Measurements from ENCODE around the gene TRPM2. TPM values are rescaled to one million over a fixed set of nuclear protein-coding genes. Genes with fewer than 3 reads are reported as not detected.
"Not testable (repeated sequence)": the region's sequence is repeated elsewhere in the genome, so short reads cannot be mapped to it uniquely, and the experiment has no call there.

TRPM2 gene
- total and polyA plus RNA-seq, 5 donors from 2014 or later = 0.38 to 3.1 (median 1.1) TPM

DNA sequence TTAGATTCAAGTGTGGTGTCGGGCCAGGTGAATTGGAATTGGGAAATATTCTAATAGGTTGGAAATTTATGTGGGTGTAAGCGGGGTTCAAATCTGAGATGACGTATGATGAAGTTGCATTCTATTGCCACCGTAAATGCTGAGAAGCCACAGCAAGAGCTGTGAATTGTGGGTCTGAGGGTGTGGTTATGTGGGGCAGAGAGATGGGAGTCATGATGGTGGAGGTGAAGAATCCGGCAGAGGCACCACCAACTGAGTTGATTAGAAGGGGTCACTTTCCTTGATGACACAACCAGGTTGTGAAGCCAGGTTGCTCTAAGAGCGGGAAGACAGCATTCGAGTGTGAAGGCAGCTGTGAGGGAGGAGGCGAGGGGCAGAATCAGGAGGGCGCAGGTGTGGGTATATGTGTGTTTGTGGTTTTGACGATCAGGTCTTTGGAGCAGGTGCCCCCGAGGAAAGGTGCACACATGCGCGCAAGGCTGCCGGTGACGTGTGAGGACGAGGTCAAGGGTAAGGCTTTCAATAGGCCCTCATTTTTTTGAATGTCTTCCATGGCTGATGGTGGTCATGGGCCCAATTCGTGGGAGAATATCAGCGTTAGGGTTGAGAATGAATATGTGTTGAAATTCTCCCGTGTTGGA lies 120.6 kb downstream of the TRPM2 start:
- Mint-ChIP-seq H3K9me3 (no peaks in the 10 kb centered on the region), H3K27ac (no peak overlapping the region), H3K4me3 (no peak overlapping the region), H3K36me3 (no peaks in the 10 kb centered on the region), H3K27me3 (no peaks in the 10 kb centered on the region), H3K4me1 (peaks cover 0 to 4% (median under 1%) of the 10 kb centered on the region in 4 donors)
- Histone ChIP-seq H3K27ac (ENCODE audit: insufficient read depth, low read length, poor library complexity, severe bottlenecking) (no peak overlapping the region), H3K4me3 (ENCODE audit: low read depth, low read length) (no peak overlapping the region), H3K9me3 (ENCODE audit: control insufficient read depth in 2 of 2, low read length in 2 of 2) (no peaks in the 10 kb centered on the region), H3K36me3 (ENCODE audit: control insufficient read depth, insufficient read depth, low read length) (no peaks in the 10 kb centered on the region), H3K27me3 (ENCODE audit: control insufficient read depth, insufficient read depth, low read length) (no peaks in the 10 kb centered on the region), H3K4me1 (ENCODE audit: control insufficient read depth, insufficient read depth, low read length, poor library complexity, severe bottlenecking) (no peaks in the 10 kb centered on the region)
- ATAC-seq (ENCODE audit: low read depth in 2 of 2) (no peak), DNase-seq (no peak)

DNA sequence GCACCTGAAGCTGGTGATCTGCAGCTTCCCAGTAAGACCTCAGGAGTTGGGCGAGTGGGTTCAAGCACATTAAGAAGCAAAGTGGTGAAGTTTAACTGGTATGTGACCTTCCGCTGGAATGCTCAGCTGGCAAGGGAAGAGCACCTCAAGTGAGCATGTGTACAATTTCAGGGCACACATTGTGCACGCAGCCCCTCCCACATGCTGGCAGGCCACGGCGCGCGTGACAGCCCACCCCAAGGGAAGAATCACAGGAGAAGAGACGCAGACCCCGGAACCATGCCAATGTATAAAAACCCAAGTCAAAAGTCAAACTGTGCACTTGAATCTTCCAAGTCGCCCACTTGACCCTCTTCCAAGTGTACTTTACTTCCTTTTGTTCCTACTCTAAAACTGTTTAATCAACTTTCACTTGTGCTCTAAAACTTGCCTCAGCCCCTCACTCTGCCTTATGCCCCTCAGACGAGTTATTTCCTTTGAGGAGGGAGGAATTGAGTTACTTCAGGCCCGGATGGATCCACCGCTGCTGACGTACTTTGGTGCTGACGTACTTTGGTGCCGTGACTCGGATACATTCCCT lies 121.9 kb downstream of the TRPM2 start:
- H3K27ac Mint-ChIP-seq = no peak overlapping the region
- DNase-seq (no peak), ATAC-seq (ENCODE audit: low read depth in 2 of 2) (no peak)
- Histone ChIP-seq H3K27me3 (ENCODE audit: control insufficient read depth, insufficient read depth, low read length) (no peaks in the 10 kb centered on the region), H3K36me3 (ENCODE audit: control insufficient read depth, insufficient read depth, low read length) (no peaks in the 10 kb centered on the region), H3K4me1 (ENCODE audit: control insufficient read depth, insufficient read depth, low read length, poor library complexity, severe bottlenecking) (no peaks in the 10 kb centered on the region), H3K9me3 (ENCODE audit: control insufficient read depth in 2 of 2, low read length in 2 of 2) (no peaks in the 10 kb centered on the region), H3K27ac (ENCODE audit: insufficient read depth, low read length, poor library complexity, severe bottlenecking) (no peak overlapping the region), H3K4me3 (ENCODE audit: low read depth, low read length) (no peak overlapping the region)
- H3K9me3 Mint-ChIP-seq = no peaks in the 10 kb centered on the region
- no peaks in the 10 kb centered on the region for H3K27me3 Mint-ChIP-seq
- peaks cover 5 to 11% (median 6%) of the 10 kb centered on the region in 4 donors for H3K4me1 Mint-ChIP-seq
- no peaks in the 10 kb centered on the region for H3K36me3 Mint-ChIP-seq
- no peak overlapping the region for H3K4me3 Mint-ChIP-seq

DNA sequence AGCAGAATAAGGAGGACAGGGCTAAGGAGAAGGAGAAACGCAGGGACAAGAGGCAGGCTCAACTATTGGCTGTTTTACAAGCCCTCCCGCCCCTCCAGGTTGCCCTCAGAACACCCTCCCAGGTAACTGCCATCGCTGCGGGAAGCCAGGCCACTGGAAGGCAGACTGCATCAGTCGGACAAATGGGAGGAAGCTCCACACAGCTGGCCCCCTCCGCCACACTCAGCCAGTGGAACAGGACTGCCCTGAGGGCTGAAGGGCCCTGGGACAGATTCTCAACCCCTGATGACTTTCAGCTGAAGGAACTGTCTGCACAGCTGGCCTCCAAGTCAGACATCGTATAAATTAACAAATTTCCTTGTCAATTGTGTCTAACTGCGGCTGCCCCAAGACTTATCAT lies 123.7 kb downstream of the TRPM2 start:
- no peaks in the 10 kb centered on the region for H3K27me3 ChIP-seq (ENCODE audit: control insufficient read depth, insufficient read depth, low read length)
- no peaks in the 10 kb centered on the region for H3K36me3 ChIP-seq (ENCODE audit: control insufficient read depth, insufficient read depth, low read length)
- Mint-ChIP-seq H3K27me3 (no peaks in the 10 kb centered on the region), H3K4me1 (peaks cover 5 to 11% (median 6%) of the 10 kb centered on the region in 4 donors), H3K4me3 (no peak overlapping the region), H3K27ac (no peak overlapping the region), H3K9me3 (no peaks in the 10 kb centered on the region), H3K36me3 (no peaks in the 10 kb centered on the region)
- H3K4me3 ChIP-seq (ENCODE audit: low read depth, low read length) = no peak overlapping the region
- DNase-seq (no peak), ATAC-seq (ENCODE audit: low read depth in 2 of 2) (no peak)
- no peaks in the 10 kb centered on the region for H3K9me3 ChIP-seq (ENCODE audit: control insufficient read depth in 2 of 2, low read length in 2 of 2)
- no peak overlapping the region for H3K27ac ChIP-seq (ENCODE audit: insufficient read depth, low read length, poor library complexity, severe bottlenecking)
- H3K4me1 ChIP-seq (ENCODE audit: control insufficient read depth, insufficient read depth, low read length, poor library complexity, severe bottlenecking) = no peaks in the 10 kb centered on the region

DNA sequence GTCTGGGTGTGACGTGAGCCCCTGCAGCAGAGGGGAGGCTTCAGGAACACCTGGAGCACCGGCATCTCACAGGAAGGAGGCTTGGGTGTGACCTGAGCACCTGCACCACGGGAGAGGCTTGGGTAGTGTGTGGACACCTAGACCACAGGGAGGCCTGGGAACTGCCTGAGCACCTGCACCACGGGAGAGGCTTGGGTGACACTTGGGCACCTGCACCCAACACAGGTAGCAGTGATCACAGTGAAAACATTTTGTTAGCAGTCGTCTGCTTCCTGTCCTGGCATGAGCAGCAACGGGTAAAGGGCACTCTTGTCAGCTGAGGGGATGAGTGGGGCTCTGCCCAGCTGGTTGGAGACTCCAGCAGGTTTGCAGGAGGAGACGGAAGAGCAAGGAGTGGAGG lies 124.3 kb downstream of the TRPM2 start:
- Mint-ChIP-seq H3K36me3 (no peaks in the 10 kb centered on the region), H3K27me3 (no peaks in the 10 kb centered on the region), H3K4me3 (peak overlapping the region in 1 of 4 donors; percentile 10), H3K4me1 (peaks cover 5 to 11% (median 6%) of the 10 kb centered on the region in 4 donors), H3K27ac (no peak overlapping the region), H3K9me3 (no peaks in the 10 kb centered on the region)
- H3K27ac ChIP-seq (ENCODE audit: insufficient read depth, low read length, poor library complexity, severe bottlenecking) = no peak overlapping the region
- no peaks in the 10 kb centered on the region for H3K9me3 ChIP-seq (ENCODE audit: control insufficient read depth in 2 of 2, low read length in 2 of 2)
- no peaks in the 10 kb centered on the region for H3K36me3 ChIP-seq (ENCODE audit: control insufficient read depth, insufficient read depth, low read length)
- no peaks in the 10 kb centered on the region for H3K4me1 ChIP-seq (ENCODE audit: control insufficient read depth, insufficient read depth, low read length, poor library complexity, severe bottlenecking)
- H3K4me3 ChIP-seq (ENCODE audit: low read depth, low read length) = no peak overlapping the region
- H3K27me3 ChIP-seq (ENCODE audit: control insufficient read depth, insufficient read depth, low read length) = no peaks in the 10 kb centered on the region
- ATAC-seq (ENCODE audit: low read depth in 2 of 2) = no peak
- no peak for DNase-seq

DNA sequence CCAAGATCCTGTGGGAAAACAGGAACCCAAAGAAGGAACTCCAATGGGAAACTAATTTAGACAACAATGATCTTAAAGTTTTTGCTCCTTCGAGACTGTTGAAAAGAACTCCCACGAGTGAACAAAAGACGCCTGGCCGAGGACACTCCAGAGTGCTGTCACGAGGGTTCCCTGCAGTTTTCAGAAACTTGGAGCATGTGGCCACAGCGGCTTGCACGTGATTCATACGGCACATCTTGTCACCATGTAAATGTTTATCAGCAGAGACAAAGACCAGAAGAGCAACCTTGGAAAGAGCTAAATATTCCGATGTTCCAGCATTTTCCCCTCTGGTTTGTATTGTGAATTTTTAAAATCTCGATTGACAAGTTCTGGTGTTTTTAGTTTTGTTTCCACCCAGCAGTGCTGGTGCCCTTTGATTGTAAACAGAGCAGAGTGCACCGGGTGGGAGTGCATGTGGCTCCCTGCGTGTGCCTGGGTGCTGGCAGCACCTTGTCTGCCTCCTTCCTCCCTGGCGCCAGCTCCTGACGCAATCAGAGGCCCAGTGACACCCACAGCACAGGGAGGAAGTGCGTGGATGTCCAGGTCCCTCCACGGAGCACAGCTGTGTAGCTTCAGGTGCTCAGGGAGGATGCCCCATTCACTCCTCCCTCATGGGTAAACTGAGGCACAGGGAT lies 124.8 kb downstream of the TRPM2 start:
- H3K9me3 Mint-ChIP-seq = no peaks in the 10 kb centered on the region
- no peaks in the 10 kb centered on the region for H3K36me3 Mint-ChIP-seq
- DNase-seq (no peak), ATAC-seq (ENCODE audit: low read depth in 2 of 2) (no peak)
- H3K27ac Mint-ChIP-seq = no peak overlapping the region
- no peaks in the 10 kb centered on the region for H3K36me3 ChIP-seq (ENCODE audit: control insufficient read depth, insufficient read depth, low read length)
- no peaks in the 10 kb centered on the region for H3K9me3 ChIP-seq (ENCODE audit: control insufficient read depth in 2 of 2, low read length in 2 of 2)
- H3K27ac ChIP-seq (ENCODE audit: insufficient read depth, low read length, poor library complexity, severe bottlenecking) = no peak overlapping the region
- H3K4me3 Mint-ChIP-seq = peak overlapping the region in 1 of 4 donors; percentile 10
- no peaks in the 10 kb centered on the region for H3K27me3 Mint-ChIP-seq
- H3K4me1 ChIP-seq (ENCODE audit: control insufficient read depth, insufficient read depth, low read length, poor library complexity, severe bottlenecking) = no peaks in the 10 kb centered on the region
- no peaks in the 10 kb centered on the region for H3K27me3 ChIP-seq (ENCODE audit: control insufficient read depth, insufficient read depth, low read length)
- H3K4me3 ChIP-seq (ENCODE audit: low read depth, low read length) = no peak overlapping the region
- H3K4me1 Mint-ChIP-seq = peaks cover 5 to 11% (median 6%) of the 10 kb centered on the region in 4 donors

DNA sequence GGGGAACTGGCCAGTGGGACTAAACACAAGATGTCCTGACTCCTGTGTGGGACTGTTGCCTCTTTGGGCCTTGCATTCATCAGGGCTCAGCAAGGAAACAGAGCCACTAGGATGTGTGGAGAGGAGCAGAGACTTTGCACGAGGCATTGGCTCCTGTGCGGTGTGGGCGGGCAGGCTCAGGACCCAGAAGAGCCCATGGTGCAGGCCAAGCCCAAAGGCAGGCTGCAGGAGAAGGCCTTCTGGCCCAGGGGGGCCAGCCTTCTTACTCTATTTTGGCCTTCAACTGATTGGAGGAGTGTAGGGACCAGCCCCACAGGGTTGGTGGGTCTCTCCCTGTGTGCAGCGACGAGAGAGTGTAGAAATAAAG lies 125.4 kb downstream of the TRPM2 start:
- peak overlapping the region in 2 of 3 donors; percentile 69 to 72 for H3K27ac Mint-ChIP-seq
- Histone ChIP-seq H3K9me3 (ENCODE audit: control insufficient read depth in 2 of 2, low read length in 2 of 2) (no peaks in the 10 kb centered on the region), H3K4me3 (ENCODE audit: low read depth, low read length) (no peak overlapping the region), H3K36me3 (ENCODE audit: control insufficient read depth, insufficient read depth, low read length) (no peaks in the 10 kb centered on the region), H3K27me3 (ENCODE audit: control insufficient read depth, insufficient read depth, low read length) (no peaks in the 10 kb centered on the region), H3K4me1 (ENCODE audit: control insufficient read depth, insufficient read depth, low read length, poor library complexity, severe bottlenecking) (no peaks in the 10 kb centered on the region), H3K27ac (ENCODE audit: insufficient read depth, low read length, poor library complexity, severe bottlenecking) (no peak overlapping the region)
- H3K27me3 Mint-ChIP-seq = no peaks in the 10 kb centered on the region
- DNase-seq (no peak), ATAC-seq (ENCODE audit: low read depth in 2 of 2) (no peak)
- peaks cover 5 to 11% (median 6%) of the 10 kb centered on the region in 4 donors for H3K4me1 Mint-ChIP-seq
- no peaks in the 10 kb centered on the region for H3K36me3 Mint-ChIP-seq
- no peak overlapping the region for H3K4me3 Mint-ChIP-seq
- H3K9me3 Mint-ChIP-seq = no peaks in the 10 kb centered on the region

DNA sequence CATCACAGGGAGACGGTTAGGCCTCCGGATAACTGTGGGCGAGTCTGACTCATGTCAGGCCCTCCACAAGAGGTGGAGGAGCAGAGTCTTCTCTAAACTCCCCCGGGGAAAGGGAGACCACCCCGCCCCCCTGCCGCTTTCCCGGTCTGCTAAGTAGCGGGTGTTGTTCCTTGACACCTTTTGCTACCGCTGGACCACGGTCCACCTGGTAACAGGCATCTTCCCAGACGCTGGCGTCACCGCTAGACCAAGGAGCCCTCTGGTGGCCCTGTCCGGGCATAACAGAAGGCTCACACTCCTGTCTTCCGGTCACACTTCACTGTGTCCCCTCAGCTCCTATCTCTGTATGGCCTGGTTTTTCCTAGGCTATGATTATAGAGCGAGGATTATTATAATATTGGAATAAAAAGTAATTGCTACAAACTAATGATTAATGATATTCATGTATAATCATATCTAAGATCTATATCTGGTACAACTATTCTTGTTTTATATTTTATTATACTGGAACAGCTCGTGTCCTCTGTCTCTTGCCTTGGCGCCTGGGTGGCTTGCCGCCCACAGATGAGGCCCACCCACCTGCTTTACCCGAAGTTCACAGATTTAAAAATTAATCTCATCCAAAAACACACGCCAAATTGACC lies 126.3 kb downstream of the TRPM2 start:
- H3K9me3 Mint-ChIP-seq; H3K4me3 ChIP-seq (ENCODE audit: low read depth, low read length); H3K27ac ChIP-seq (ENCODE audit: insufficient read depth, low read length, poor library complexity, severe bottlenecking); H3K4me1 ChIP-seq (ENCODE audit: control insufficient read depth, insufficient read depth, low read length, poor library complexity, severe bottlenecking); ATAC-seq (ENCODE audit: low read depth in 2 of 2); H3K36me3 Mint-ChIP-seq; H3K9me3 ChIP-seq (ENCODE audit: control insufficient read depth in 2 of 2, low read length in 2 of 2); H3K27me3 Mint-ChIP-seq; H3K27me3 ChIP-seq (ENCODE audit: control insufficient read depth, insufficient read depth, low read length); H3K36me3 ChIP-seq (ENCODE audit: control insufficient read depth, insufficient read depth, low read length): not testable (repeated sequence)
- Mint-ChIP-seq H3K4me3 (peak overlapping the region in 3 of 4 donors; percentile 21 to 66 (median 33)), H3K4me1 (peaks cover 5 to 15% (median 6%) of the 10 kb centered on the region in 4 donors), H3K27ac (peak overlapping the region in 1 of 3 donors; percentile 72)
- peak in 2 of 3 donors; percentile 23 to 40 for DNase-seq

Data from CD4-positive, CD25-positive, alpha-beta regulatory T cell (primary cell).